Hepatocyte (in vitro differentiated cells): ENCODE measurements around the gene SYCN.

Experiments used
- EZH2 ChIP-seq: fragments of 200-600 bp; sonication (generic); IDR thresholded peaks from 2 replicates; pipeline ENCODE4 v1.6.1; 2016; ENCODE audit warnings: antibody characterized with exemption, mild to moderate bottlenecking, borderline replicate concordance
- TF ChIP-seq, protein P1 (sequence below): fragments of 200-600 bp; sonication (generic); IDR thresholded peaks from 2 replicates; pipeline ENCODE4 v1.5.1; 2016; ENCODE audit warnings: antibody characterized with exemption, mild to moderate bottlenecking; ENCODE audit not compliant: poor library complexity

DNA sequence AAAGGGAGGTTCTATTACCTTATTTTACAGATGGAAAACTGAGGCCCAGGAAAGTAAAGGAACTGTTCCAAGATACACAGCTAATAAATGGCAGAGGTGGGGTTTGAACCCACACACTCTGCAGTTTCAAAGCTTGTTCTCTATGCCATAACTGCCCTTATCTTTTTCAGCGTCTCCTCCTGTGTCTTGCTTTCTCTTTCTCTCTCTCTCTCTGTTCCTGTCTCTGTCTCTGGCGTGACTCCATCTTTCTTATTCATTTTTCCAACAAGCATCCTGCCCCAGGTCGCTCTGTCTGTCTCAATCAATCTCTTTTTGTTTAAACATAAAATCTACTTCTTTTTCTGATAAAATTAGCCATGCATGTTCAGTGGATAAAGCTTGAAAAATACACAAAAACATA lies 47.8 kb upstream of the SYCN start:
- TF ChIP-seq, protein P1, sequence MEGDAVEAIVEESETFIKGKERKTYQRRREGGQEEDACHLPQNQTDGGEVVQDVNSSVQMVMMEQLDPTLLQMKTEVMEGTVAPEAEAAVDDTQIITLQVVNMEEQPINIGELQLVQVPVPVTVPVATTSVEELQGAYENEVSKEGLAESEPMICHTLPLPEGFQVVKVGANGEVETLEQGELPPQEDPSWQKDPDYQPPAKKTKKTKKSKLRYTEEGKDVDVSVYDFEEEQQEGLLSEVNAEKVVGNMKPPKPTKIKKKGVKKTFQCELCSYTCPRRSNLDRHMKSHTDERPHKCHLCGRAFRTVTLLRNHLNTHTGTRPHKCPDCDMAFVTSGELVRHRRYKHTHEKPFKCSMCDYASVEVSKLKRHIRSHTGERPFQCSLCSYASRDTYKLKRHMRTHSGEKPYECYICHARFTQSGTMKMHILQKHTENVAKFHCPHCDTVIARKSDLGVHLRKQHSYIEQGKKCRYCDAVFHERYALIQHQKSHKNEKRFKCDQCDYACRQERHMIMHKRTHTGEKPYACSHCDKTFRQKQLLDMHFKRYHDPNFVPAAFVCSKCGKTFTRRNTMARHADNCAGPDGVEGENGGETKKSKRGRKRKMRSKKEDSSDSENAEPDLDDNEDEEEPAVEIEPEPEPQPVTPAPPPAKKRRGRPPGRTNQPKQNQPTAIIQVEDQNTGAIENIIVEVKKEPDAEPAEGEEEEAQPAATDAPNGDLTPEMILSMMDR, result no peak
- TF ChIP-seq EZH2, result no peak
